ENCODE data around the gene MTMR10.

Gene MTMR10

DNA sequence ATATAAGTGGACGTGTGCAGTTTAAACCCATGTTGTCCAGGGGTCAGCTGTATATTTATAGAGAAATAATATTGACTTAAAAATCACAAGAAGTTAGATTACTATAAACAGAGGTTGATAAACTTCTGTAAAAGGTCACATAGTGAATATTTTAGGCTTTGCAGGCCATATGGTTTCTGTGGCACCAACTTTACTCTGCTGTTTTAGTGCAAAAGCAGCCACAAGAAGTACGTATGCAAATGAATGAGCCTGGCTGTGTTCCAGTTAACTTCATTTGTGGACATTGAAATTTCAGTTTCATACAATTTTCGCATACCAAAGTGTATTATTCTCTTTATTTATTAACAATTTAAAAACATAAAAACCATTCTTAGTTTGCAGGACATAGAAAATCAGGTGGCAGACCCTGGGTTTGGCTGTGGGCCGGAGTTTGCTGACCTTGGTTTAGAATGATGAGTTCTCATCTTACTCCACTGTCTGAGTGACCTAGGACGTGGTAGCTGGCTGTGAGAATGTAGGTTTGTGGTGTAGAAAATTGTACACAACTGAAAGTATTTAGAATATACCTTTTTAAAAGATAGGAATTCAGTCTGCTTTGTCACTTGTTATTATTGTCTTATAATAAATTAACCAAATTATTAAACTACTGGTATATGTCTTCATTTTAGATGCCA is 71.4 kb downstream of the MTMR10 start:
- no peak for DNase-seq (ENCODE audit: low read depth)

DNA sequence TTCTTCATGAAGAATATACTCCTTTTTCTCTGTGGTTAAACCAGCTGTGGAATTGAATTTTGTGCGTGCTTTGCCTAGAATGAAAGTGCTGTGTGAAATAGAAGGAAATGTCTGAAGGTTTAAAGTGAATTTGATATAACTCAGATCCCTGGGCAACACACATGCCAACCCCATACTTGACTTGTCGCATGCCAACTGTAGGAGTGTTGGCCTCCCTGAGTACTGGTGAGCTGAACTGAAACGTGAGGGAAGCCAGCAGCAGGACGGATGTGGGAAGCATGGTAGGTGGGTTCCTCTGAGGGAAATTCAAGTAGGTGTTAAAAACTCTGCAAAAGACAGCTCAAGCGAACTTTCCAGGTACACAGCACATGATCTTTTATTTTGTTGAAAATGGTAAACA is 73.1 kb downstream of the MTMR10 start:
- no peak for DNase-seq (ENCODE audit: low read depth)

DNA sequence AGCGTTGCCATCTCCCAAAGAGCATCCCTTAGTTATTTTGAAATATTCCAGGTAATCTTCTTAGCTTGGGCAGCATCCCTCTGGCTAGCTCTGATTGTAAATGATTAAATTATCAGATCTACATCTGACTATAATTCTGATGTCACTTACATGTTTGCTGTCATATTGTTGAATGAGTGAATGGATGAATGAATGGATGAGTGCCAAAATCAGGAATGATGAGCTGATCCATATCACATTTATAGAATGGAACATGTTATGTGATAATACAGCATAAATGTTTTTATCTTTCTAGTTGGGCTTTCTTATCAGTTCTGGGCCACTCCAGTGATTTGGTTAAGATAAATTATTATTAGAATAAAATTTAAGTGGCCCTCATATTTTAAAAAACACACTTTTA is 73.8 kb downstream of the MTMR10 start:
- no peak for DNase-seq (ENCODE audit: low read depth)

DNA sequence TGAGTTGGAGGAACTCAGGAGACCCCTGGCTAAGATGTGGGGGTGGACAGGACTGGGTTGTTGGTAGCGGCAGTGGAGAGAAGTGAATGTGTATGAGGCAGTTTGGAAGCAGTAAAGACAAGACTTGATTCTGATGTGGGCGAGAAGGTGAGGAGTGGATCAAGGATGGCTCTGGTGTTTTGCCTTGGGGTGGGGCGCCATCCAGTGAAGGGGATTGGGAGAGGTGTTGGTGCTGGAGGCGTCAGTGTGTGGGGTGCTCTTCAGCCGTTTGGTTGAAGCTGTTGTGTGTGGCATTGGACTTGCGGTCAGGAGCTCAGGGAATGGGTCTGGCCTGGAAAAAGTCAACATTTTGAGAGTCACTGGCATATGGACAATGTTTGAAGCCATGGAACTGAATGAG is 74.4 kb downstream of the MTMR10 start:
- DNase-seq (ENCODE audit: low read depth), result no peak

DNA sequence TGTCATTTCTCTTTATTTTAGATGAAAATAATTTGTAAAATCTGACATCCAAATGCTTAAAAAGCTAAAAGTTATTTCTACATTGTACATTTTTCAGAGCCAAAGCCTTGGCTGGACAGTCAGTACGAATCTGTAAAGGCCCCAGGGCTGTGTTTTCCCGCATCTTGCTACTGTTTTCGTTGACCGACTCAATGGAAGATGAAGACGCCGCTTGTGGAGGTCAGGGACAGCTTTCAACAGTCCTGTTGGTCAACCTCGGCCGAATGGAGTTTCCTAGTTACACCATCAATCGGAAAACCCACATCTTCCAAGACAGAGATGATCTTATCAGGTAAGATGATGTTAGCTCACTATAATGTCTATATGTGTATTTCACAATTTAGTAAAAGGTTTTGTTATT is 77.7 kb downstream of the MTMR10 start:
- no peak for DNase-seq (ENCODE audit: low read depth)

DNA sequence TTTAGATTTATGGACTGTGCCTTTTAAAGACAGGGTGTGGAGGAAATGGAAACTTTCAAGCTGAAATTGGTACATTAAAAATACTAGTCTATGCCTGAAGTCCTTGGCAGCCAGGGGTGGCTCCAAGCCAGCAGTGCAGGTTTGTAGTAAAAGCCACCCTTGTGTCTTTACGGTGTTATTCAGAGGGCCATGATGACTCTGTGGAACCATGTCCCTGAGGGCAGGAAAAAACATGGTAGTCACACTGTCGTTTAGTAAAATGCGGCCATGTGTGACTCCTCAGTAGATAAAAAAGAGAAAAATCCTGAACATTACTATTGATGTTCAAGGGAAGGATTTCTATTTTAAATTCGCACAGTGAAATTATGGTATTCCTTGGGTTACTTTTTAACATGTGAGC is 85.1 kb downstream of the MTMR10 start:
- no peak for DNase-seq (ENCODE audit: low read depth)

DNA sequence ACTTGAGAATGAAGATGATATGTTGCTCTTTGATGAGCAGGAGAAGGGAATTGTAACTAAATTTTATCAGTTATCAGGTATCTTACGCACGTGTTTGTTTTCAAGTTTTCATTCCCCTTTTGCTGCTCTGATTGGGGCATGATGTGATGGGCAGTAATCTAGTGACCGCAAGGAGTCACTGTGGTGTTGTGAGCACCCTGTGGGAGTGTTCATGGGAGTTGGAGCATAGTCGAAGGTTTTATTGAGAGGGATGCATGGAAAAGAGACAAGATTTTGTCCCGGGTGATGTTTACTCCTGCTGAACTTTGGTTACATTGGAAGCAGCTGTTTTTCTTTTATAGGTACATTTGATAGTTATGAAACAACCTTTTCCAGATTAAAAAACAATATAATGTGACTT is 85.6 kb downstream of the MTMR10 start:
- DNase-seq (ENCODE audit: low read depth), result no peak

DNA sequence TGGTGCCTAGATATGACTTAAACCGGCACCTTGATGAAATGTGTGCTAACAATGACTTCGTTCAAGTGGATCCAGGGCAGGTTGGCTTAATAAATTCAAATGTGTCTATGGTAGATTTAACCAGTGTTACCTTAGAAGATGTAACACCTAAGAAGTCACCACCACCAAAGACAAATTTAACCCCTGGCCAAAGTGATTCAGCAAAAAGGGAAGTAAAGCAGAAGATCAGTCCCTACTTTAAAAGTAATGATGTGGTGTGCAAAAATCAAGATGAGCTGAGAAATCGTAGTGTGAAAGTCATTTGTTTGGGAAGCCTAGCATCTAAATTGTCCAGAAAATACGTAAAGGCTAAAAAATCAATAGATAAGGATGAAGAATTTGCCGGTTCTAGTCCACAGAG is 86.6 kb downstream of the MTMR10 start:
- no peak for DNase-seq (ENCODE audit: low read depth)

DNA sequence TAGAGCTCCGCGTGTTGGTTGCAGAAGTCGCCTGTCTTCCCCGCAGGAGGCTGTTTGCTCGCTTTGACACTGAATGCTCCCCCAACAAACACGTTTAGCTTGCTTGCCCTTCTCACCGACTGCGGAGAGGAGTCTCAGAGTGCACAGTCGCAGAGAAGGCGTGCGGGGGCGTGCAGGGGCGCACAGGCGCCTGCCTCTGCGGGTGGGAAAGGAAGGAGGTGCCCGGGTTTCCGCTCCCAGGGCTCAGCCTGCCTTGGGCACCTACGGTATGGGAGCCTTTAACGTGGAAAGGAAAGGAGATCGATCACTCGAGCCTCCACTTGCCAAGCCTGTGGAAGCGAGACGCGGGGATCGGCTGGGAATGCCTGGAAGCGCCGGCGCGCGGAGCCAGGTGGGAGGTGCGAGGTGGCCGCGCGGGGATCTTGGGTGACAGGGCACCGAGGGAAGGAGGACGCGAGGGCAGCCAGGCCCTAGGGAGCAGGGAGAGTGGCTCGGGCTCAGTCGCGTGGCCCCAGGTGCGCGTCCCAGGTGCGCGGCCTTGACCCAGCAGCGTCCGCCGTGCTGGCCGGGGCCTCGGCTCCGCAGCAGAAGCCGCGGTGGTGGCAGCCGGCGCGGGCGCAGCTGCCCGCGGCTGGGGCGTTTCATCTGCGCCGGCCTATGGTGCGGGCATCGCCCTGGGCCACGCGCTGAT is 87.8 kb downstream of the MTMR10 start, which contains the start of gene FAN1:
FAN1 (plus strand) TSS at position 419 of the 691 bp plus-strand sequence. CDS start 749 bp downstream, outside the sequence.
- DNase-seq (ENCODE audit: low read depth), result peak; percentile 65

DNA sequence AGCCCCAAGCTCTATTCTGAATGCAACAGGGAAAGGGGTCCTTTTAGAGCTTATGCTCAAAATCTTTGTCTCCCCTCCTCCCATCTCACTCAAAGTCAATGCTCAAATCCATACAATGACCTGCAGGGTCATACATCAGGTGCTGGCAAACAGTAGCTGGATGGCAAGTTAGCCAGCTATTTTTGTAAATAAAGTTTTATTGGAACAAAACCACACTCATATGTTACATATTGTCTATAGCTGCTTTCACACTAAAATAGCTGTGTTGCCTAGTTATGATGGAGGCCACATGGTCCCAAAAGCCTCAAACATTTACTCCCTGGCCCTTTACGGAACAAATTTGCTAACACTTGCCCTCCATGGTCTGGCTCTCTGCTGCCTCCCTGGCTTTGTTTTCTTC is 89.5 kb downstream of the MTMR10 start:
- no peak for DNase-seq (ENCODE audit: low read depth)

DNA sequence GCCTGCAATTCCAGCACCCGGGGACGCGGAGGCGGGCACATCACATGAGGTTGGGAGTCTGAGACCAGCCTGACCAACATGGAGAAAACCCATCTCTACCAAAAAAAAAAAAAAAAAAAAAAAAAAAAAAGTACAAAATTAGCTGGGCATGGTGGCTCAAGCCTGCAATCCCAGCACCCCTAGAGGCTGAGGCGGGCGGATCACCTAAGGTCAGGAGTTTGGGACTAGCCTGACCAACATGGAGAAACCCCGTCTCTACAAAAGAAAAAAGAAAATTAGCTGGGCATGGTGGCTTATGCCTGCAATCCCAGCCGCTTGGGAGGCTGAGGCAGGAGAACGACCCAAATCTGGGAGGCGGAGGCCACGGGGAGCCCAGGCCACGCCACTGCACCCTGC is 95.2 kb downstream of the MTMR10 start:
- no peak for DNase-seq (ENCODE audit: low read depth)

DNA sequence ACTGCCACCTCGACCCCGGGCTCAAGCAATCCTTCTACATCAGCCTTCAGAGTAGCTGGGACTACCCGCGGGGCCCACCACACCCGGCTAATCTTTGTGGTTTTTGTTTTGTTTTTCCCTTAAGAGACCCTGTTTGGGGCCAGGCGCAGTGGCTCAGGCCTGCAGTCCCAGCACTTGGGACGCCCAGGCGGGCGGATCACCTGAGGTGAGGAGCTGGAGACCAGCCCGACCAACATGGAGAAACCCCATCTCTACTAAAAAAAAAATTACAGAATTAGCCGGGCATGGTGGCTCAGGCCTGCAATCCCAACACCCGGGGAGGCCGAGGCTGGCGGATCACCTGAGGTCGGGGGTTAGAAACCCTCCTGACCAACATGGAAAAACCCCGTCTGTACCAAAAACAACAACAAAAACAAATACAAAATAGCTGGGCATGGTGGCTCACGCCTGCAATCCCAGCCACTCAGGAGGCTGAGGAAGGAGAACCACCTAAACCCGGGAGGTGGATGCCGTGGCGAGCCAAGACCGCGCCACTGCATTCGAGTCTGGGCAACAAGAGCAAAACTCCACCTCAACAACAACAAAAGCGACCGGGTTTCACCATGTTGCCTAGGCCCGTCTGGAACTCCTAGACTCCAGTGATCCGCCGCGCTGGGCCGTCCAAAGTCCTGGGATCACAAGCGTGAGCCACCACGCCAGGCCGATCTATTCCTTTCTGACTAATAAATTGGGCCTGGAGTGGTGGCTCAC is 95.8 kb downstream of the MTMR10 start:
- no peak for DNase-seq (ENCODE audit: low read depth)

DNA sequence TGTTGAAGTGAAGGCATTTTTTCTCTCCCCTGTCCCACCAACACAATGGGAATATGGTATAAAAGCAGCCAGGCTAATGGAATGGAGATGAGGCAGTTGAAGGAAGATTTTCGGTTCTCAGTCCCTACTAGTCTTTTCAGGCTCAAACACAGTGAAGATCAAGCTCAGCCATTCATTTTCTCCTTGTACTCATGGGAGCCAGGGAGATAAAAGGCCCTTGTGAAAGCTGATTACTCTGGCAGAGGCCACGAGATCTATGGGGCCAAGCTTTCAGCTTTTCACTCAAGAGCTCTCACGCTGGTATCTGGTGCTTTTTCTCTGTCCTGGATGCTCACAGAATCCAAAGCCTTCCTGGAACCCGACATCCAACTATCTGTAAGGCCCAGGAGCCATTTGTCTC is 102.2 kb downstream of the MTMR10 start:
- DNase-seq (ENCODE audit: low read depth), result no peak

All from stimulated activated CD8-positive, alpha-beta memory T cell treated with anti-CD3 and anti-CD28 coated beads, Interleukin-7, amount 100 ng/mL, for 24 hours (primary cell).